Common myeloid progenitor, CD34-positive (primary cell): ENCODE results near the gene CISTR.

Experiments used
- CTCF ChIA-PET: fragments of 350-600 bp; sonication (Branson Sonifier 250); formaldehyde crosslinking; loops from one replicate; lab custom pipeline; 2021; ENCODE audit warnings: antibody characterized with exemption; lab: Charles Lee
- POLR2A ChIA-PET: fragments of 350-600 bp; sonication (Branson Sonifier 250); formaldehyde crosslinking; loops from one replicate; lab custom pipeline; 2021; ENCODE audit warnings: antibody characterized with exemption; lab: Charles Lee
- DNase-seq, 3 donors: peaks; one replicate each; pipeline versions ENCODE4 v3.0.0 to v3.0.0-alpha.2; 2013
- H3K27ac ChIP-seq, 2 experiments: 1 replicate in 1 of 2; 2 replicates in 1 of 2; pipeline ENCODE4 v1.7.0; 2013; ENCODE audit warnings: inconsistent platforms in 2 of 2, low read length in 2 of 2, mild to moderate bottlenecking in 2 of 2, low read depth in 1 of 2, moderate library complexity in 1 of 2; ENCODE audit not compliant: severe bottlenecking in 2 of 2, insufficient read depth in 1 of 2, poor library complexity in 1 of 2
- H3K27me3 ChIP-seq, 5 experiments: replicated peaks in 2 of 5; 1 replicate in 3 of 5; 2 replicates in 2 of 5; pipeline versions ENCODE4 v1.6.1 to v1.7.0; 2013; ENCODE audit warnings: low read length in 4 of 5, mild to moderate bottlenecking in 2 of 5, moderate library complexity in 2 of 5, inconsistent platforms in 1 of 5; ENCODE audit not compliant: insufficient read depth in 5 of 5, control insufficient read depth in 4 of 5
- H3K36me3 ChIP-seq, 4 experiments: 1 replicate in 2 of 4; 2 replicates in 2 of 4; pipeline versions ENCODE4 v1.6.1 to v1.7.0; 2013; ENCODE audit warnings: low read length in 3 of 4, control low read depth in 1 of 4, mild to moderate bottlenecking in 1 of 4; ENCODE audit not compliant: control insufficient read depth in 4 of 4, insufficient read depth in 4 of 4
- H3K4me1 ChIP-seq, 4 experiments: 1 replicate in 3 of 4; 2 replicates in 1 of 4; pipeline versions ENCODE4 v1.6.1 to v1.7.1; 2013; ENCODE audit warnings: low read length in 3 of 4, mild to moderate bottlenecking in 3 of 4, control low read depth in 1 of 4, inconsistent platforms in 1 of 4, moderate library complexity in 1 of 4; ENCODE audit not compliant: control insufficient read depth in 4 of 4, insufficient read depth in 4 of 4; ENCODE audit errors: control extremely low read depth in 1 of 4
- H3K4me3 ChIP-seq, 7 experiments: 1 replicate in 4 of 7; 2 replicates in 3 of 7; pipeline versions ENCODE4 v1.5.1 to v1.7.0; 2013; ENCODE audit warnings: mild to moderate bottlenecking in 7 of 7, low read length in 6 of 7, moderate library complexity in 6 of 7, inconsistent platforms in 2 of 7, low read depth in 2 of 7, control low read depth in 1 of 7; ENCODE audit not compliant: insufficient read depth in 4 of 7, control insufficient read depth in 1 of 7; ENCODE audit errors: extremely low read depth in 1 of 7
- H3K9me3 ChIP-seq, 5 experiments: 1 replicate in 4 of 5; 2 replicates in 1 of 5; pipeline versions ENCODE4 v1.6.1 to v1.7.1; 2013; ENCODE audit warnings: low read length in 4 of 5, mild to moderate bottlenecking in 2 of 5, inconsistent platforms in 1 of 5, low read depth in 1 of 5, moderate library complexity in 1 of 5; ENCODE audit not compliant: control insufficient read depth in 4 of 5, insufficient read depth in 2 of 5; ENCODE audit errors: control extremely low read depth in 1 of 5
- WGBS: methylation state at CpG from one replicate; pipeline ENCODE4 v1.1.5; 2013; ENCODE audit not compliant: insufficient coverage; 5-methylcytosine and 5-hydroxymethylcytosine counted together

The CISTR gene

GRCh38 chr12:53714004-53714403, 37.8 kb downstream of the CISTR start:
- Histone ChIP-seq H3K36me3 (peaks cover 12 to 55% (median 27%) of the 10 kb centered on the region in 4 experiments), H3K4me3 (no peak overlapping the region), H3K9me3 (no peaks in the 10 kb centered on the region), H3K27ac (no peak overlapping the region), H3K27me3 (peaks cover 0 to 6% (median 0%) of the 10 kb centered on the region in 5 experiments), H3K4me1 (no peaks in the 10 kb centered on the region)
- 100% methylated on average over 2 of the region's 4 CpGs for WGBS
- ChIA-PET POLR2A (no interaction called here), CTCF (interaction anchor here (0.9 to 2.0 kb wide), 7 partner anchors 11 to 501 kb away, joined by 3 to 20 read pairs (median 4); no protein-coding TSS in a partner anchor)
- DNase-seq: no peak

- H3K9me3 ChIP-seq: no peaks in the 10 kb centered on the region
- H3K27ac ChIP-seq: no peak overlapping the region
- ChIA-PET CTCF (interaction anchor here (0.9 to 2.0 kb wide), 6 partner anchors 11 to 501 kb away, joined by 3 to 20 read pairs (median 4); no protein-coding TSS in a partner anchor), POLR2A (no interaction called here)
- H3K4me1 ChIP-seq: no peaks in the 10 kb centered on the region
- no peak overlapping the region for H3K4me3 ChIP-seq
- peaks cover 0 to 6% (median 1%) of the 10 kb centered on the region in 5 experiments for H3K27me3 ChIP-seq
- DNase-seq: no peak
- 91% methylated on average over 8 of the region's 9 CpGs for WGBS
- peaks cover 12 to 55% (median 27%) of the 10 kb centered on the region in 4 experiments for H3K36me3 ChIP-seq
These were observed 38.3 kb downstream of the CISTR start for GRCh38 chr12:53713516-53713915.

DNA sequence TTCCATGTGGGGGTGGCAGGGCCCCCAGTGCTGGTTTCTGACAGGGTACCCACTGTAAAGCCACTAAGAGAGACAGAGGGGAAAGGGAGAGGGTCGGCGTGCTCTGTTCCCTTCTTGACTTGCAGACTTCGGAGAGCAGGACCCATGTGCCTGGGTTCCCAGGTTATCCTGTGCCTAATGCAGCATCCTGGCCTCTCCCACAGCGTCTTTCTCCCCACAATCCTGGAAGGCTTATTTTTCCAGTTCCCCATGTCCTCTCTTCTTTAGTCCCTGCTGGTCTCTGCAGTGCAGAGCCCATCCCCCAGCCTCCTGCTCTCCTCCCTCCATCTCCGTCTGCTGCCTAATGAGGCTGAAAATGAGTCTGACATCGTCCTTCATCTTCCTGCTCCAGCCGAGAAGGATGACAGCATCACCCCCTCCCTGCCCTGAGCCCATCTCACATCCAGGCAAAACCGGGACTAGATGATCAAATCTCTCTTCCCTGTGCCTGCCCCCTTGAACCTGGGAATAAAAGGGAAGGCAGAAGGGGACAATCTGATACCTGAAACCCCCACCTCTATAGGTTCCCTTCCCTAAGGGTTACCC, 39.6 kb downstream of the CISTR start:
- 83% methylated on average over 4 of the region's 8 CpGs for WGBS
- Histone ChIP-seq H3K9me3 (no peaks in the 10 kb centered on the region), H3K4me3 (no peak overlapping the region), H3K27me3 (peaks cover 4 to 14% (median 5%) of the 10 kb centered on the region in 5 experiments), H3K27ac (no peak overlapping the region), H3K36me3 (peaks cover 12 to 51% (median 25%) of the 10 kb centered on the region in 4 experiments), H3K4me1 (no peaks in the 10 kb centered on the region)
- DNase-seq: no peak
- ChIA-PET POLR2A (no interaction called here), CTCF (no interaction called here)

- Histone ChIP-seq H3K27me3 (peaks cover 4 to 24% (median 8%) of the 10 kb centered on the region in 5 experiments), H3K36me3 (peaks cover 7 to 35% (median 18%) of the 10 kb centered on the region in 4 experiments), H3K4me1 (no peaks in the 10 kb centered on the region), H3K9me3 (no peaks in the 10 kb centered on the region), H3K27ac (no peak overlapping the region), H3K4me3 (no peak overlapping the region)
- ChIA-PET CTCF (interaction anchor here (9.3 kb wide), 1 partner anchor 33 kb away, joined by 184 read pairs; no protein-coding TSS in a partner anchor), POLR2A (no interaction called here)
- no peak for DNase-seq
- WGBS: 83% methylated on average over 5 of the region's 6 CpGs
These were observed 41.7 kb downstream of the CISTR start for GRCh38 chr12:53710091-53710490.

DNA sequence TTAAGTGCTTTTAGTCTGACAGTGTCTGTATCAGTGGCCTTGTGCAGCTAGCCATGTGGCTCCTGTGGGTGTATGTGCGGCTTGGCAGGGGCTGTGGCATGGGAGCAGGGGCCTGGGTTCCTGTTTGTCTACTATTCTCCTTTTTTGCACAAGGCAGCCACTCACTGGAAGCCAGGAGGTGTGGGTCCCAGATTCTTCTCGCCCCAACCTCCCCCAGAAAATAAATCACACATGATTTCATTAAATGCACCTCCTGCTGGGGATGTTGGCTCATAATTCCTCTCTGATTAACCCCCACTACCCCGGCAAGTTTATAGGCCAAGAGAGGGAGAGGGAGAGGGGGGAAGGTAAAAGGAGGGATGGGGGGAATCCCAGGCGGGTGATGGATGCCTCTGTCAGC, 42.1 kb downstream of the CISTR start:
- CTCF ChIA-PET: interaction anchor here (2.8 to 9.3 kb wide), 2 partner anchors 11 to 34 kb away, joined by 9 to 184 read pairs; no protein-coding TSS in a partner anchor

GRCh38 chr12:53706080-53706479, 45.7 kb downstream of the CISTR start:
- no peaks in the 10 kb centered on the region for H3K36me3 ChIP-seq
- CTCF ChIA-PET: interaction anchor here (9.3 kb wide), 1 partner anchor 37 kb away, joined by 184 read pairs; no protein-coding TSS in a partner anchor
- peaks cover 13 to 64% (median 27%) of the 10 kb centered on the region in 5 experiments for H3K27me3 ChIP-seq
- POLR2A ChIA-PET: no interaction called here
- H3K9me3 ChIP-seq: no peaks in the 10 kb centered on the region
- DNase-seq: no peak
- no peak overlapping the region for H3K4me3 ChIP-seq
- no peaks in the 10 kb centered on the region for H3K4me1 ChIP-seq
- WGBS: 93% methylated on average over 1 of the region's 1 CpG
- H3K27ac ChIP-seq: no peak overlapping the region

More for the DNA sequence above, 42.1 kb downstream of the CISTR start:
- no peaks in the 10 kb centered on the region for H3K9me3 ChIP-seq
- H3K27ac ChIP-seq: no peak overlapping the region
- H3K4me3 ChIP-seq: no peak overlapping the region
- H3K4me1 ChIP-seq: no peaks in the 10 kb centered on the region
- POLR2A ChIA-PET: no interaction called here
- WGBS: 86% methylated on average over 1 of the region's 4 CpGs
- H3K27me3 ChIP-seq: peaks cover 4 to 29% (median 8%) of the 10 kb centered on the region in 5 experiments
- peak in 1 of 3 donors; percentile 29 for DNase-seq
- H3K36me3 ChIP-seq: peaks cover 7 to 30% (median 16%) of the 10 kb centered on the region in 4 experiments

GRCh38 chr12:53703756-53704155, 48.0 kb downstream of the CISTR start:
- POLR2A ChIA-PET: no interaction called here
- no peak for DNase-seq

More at GRCh38 chr12:53703756-53704155, 48.0 kb downstream of the CISTR start:
- Histone ChIP-seq H3K4me1 (no peaks in the 10 kb centered on the region), H3K36me3 (no peaks in the 10 kb centered on the region), H3K9me3 (no peaks in the 10 kb centered on the region), H3K27me3 (peaks cover 15 to 79% (median 33%) of the 10 kb centered on the region in 5 experiments), H3K4me3 (no peak overlapping the region), H3K27ac (no peak overlapping the region)
- CTCF ChIA-PET: interaction anchor here (2.6 to 9.3 kb wide), 2 partner anchors 10 to 39 kb away, joined by 13 to 184 read pairs; no protein-coding TSS in a partner anchor
- 85% methylated on average over 2 of the region's 4 CpGs for WGBS
